Measurements from ENCODE around the gene RXFP4.

RXFP4 gene

GRCh38 chr1:155974208-155975115, 33.0 kb downstream of the RXFP4 start:
- no peak overlapping the region for H3K14ac ChIP-seq (ENCODE audit: low read length in 2 of 2)
- peak overlapping the region; percentile 13 for H3K27ac ChIP-seq (ENCODE audit: low read length, poor library complexity, severe bottlenecking)
- DNase-seq = no peak
- H3K23ac ChIP-seq (ENCODE audit: low read length in 2 of 2) = no peak overlapping the region
- peaks cover 47% of the 10 kb centered on the region for H3K4me1 ChIP-seq (ENCODE audit: control insufficient read depth, insufficient read depth, low read depth, low read length)
- no peak overlapping the region for H2BK120ac ChIP-seq (ENCODE audit: low read depth, low read length)
- H2BK15ac ChIP-seq (ENCODE audit: low read depth, poor library complexity, severe bottlenecking) = no peak overlapping the region
- H2BK12ac ChIP-seq (ENCODE audit: low read length in 2 of 2) = no peak overlapping the region
- peak overlapping the region; percentile 95 for H3K9ac ChIP-seq (ENCODE audit: low read length)
- 81% methylated on average over 12 of the region's 13 CpGs for WGBS
- H3K27me3 ChIP-seq (ENCODE audit: control insufficient read depth in 1 of 2, insufficient read depth in 1 of 2, low read length in 2 of 2) = no peaks in the 10 kb centered on the region
- H2BK5ac ChIP-seq (ENCODE audit: low read depth, low read length, poor library complexity, severe bottlenecking) = no peak overlapping the region
- H2AK5ac ChIP-seq (ENCODE audit: low read length, severe bottlenecking) = no peak overlapping the region
- no peak overlapping the region for H4K91ac ChIP-seq (ENCODE audit: low read length)
- H2AFZ ChIP-seq (ENCODE audit: low read depth, low read length) = no peak overlapping the region
- no peak overlapping the region for H4K8ac ChIP-seq (ENCODE audit: low read length)
- H3K4me2 ChIP-seq (ENCODE audit: low read length, poor library complexity, severe bottlenecking) = peak overlapping the region; percentile 20
- H3K79me1 ChIP-seq (replicated peaks; ENCODE audit: low read length, poor library complexity, severe bottlenecking) = peaks cover 3% of the 10 kb centered on the region
- H3K4me3 ChIP-seq (ENCODE audit: insufficient read depth in 1 of 2, low read depth in 1 of 2, low read length in 2 of 2) = peak overlapping the region in 1 of 2 experiments; percentile 92
- no peaks in the 10 kb centered on the region for H3K9me3 ChIP-seq (ENCODE audit: control insufficient read depth, low read length)
- H3K4ac ChIP-seq (ENCODE audit: low read depth in 1 of 2, low read length in 2 of 2) = peak overlapping the region in 1 of 2 experiments; percentile 71
- no peak overlapping the region for H3K18ac ChIP-seq (ENCODE audit: low read depth in 1 of 2, low read length in 2 of 2)
- H3K36me3 ChIP-seq (ENCODE audit: control insufficient read depth in 1 of 2, insufficient read depth in 2 of 2, low read depth in 1 of 2, low read length in 2 of 2) = peaks cover 9 to 32% of the 10 kb centered on the region in 2 experiments

DNA sequence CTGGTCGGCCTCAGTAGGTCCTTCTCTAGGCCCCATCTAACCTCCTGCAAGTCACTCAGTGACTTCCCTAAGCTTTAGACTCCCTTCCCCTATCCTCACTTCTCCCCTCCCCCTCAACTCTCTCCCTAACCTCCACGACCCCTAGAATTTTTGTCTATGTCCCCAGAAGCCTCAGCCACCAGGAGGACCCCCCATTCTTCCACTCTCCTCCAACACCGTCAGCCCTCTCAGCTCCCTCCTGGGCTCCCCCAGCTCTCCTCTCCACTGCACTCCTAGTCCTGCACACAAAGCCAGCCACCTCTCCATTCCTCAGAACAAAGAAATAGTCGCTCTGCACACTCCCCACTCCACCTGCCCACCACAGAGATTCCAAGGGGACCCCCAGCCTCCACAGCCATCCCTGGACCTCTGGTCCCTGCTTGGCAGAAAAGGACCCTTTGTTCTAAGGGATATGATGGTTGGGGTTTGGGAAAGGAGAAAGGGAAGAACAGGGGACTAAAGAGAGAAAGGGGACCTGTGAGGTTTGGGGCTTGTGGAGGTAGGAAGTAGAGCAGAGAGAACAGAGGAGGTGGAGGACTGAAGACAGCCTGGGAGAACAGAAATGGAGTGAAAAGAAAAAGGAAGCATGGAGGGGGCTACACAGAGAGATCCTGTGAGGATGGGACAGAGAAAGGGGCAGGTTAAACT, 34.1 kb downstream of the RXFP4 start:
- Histone ChIP-seq H3K36me3 (ENCODE audit: control insufficient read depth in 1 of 2, insufficient read depth in 2 of 2, low read depth in 1 of 2, low read length in 2 of 2) (peaks cover 3 to 24% of the 10 kb centered on the region in 2 experiments), H2BK12ac (ENCODE audit: low read length in 2 of 2) (peak overlapping the region; percentile 43 to 64), H3K79me1 (replicated peaks; ENCODE audit: low read length, poor library complexity, severe bottlenecking) (peaks cover 2% of the 10 kb centered on the region), H4K8ac (ENCODE audit: low read length) (peak overlapping the region; percentile 35), H3K4me3 (ENCODE audit: insufficient read depth in 1 of 2, low read depth in 1 of 2, low read length in 2 of 2) (peak overlapping the region; percentile 43 to 92), H4K91ac (ENCODE audit: low read length) (peak overlapping the region; percentile 49), H2AFZ (ENCODE audit: low read depth, low read length) (no peak overlapping the region), H3K9me3 (ENCODE audit: control insufficient read depth, low read length) (no peaks in the 10 kb centered on the region), H3K14ac (ENCODE audit: low read length in 2 of 2) (peak overlapping the region in 1 of 2 experiments; percentile 91), H3K27me3 (ENCODE audit: control insufficient read depth in 1 of 2, insufficient read depth in 1 of 2, low read length in 2 of 2) (no peaks in the 10 kb centered on the region), H3K4me1 (ENCODE audit: control insufficient read depth, insufficient read depth, low read depth, low read length) (peaks cover 44% of the 10 kb centered on the region), H2BK120ac (ENCODE audit: low read depth, low read length) (peak overlapping the region; percentile 88), H3K4me2 (ENCODE audit: low read length, poor library complexity, severe bottlenecking) (peak overlapping the region; percentile 86), H3K23ac (ENCODE audit: low read length in 2 of 2) (peak overlapping the region in 1 of 2 experiments; percentile 96), H3K4ac (ENCODE audit: low read depth in 1 of 2, low read length in 2 of 2) (peak overlapping the region; percentile 15 to 71), H3K9ac (ENCODE audit: low read length) (peak overlapping the region; percentile 95), H2AK5ac (ENCODE audit: low read length, severe bottlenecking) (peak overlapping the region; percentile 91), H2BK5ac (ENCODE audit: low read depth, low read length, poor library complexity, severe bottlenecking) (no peak overlapping the region), H2BK15ac (ENCODE audit: low read depth, poor library complexity, severe bottlenecking) (peak overlapping the region; percentile 95), H3K27ac (ENCODE audit: low read length, poor library complexity, severe bottlenecking) (peak overlapping the region; percentile 75), H3K18ac (ENCODE audit: low read depth in 1 of 2, low read length in 2 of 2) (peak overlapping the region in 1 of 2 experiments; percentile 80)
- DNase-seq = no peak
- 55% methylated on average over 4 of the region's 4 CpGs for WGBS

- Histone ChIP-seq H4K91ac (ENCODE audit: low read length) (peak overlapping the region; percentile 29), H2BK120ac (ENCODE audit: low read depth, low read length) (peak overlapping the region; percentile 88), H3K4me1 (ENCODE audit: control insufficient read depth, insufficient read depth, low read depth, low read length) (peaks cover 40% of the 10 kb centered on the region), H3K4me3 (ENCODE audit: insufficient read depth in 1 of 2, low read depth in 1 of 2, low read length in 2 of 2) (peak overlapping the region; percentile 43 to 92), H3K14ac (ENCODE audit: low read length in 2 of 2) (peak overlapping the region in 1 of 2 experiments; percentile 19), H3K18ac (ENCODE audit: low read depth in 1 of 2, low read length in 2 of 2) (peak overlapping the region; percentile 72 to 97), H2BK15ac (ENCODE audit: low read depth, poor library complexity, severe bottlenecking) (no peak overlapping the region), H2AFZ (ENCODE audit: low read depth, low read length) (no peak overlapping the region), H2BK12ac (ENCODE audit: low read length in 2 of 2) (peak overlapping the region in 1 of 2 experiments; percentile 43), H3K4ac (ENCODE audit: low read depth in 1 of 2, low read length in 2 of 2) (peak overlapping the region; percentile 15 to 71), H3K4me2 (ENCODE audit: low read length, poor library complexity, severe bottlenecking) (peak overlapping the region; percentile 86), H2BK5ac (ENCODE audit: low read depth, low read length, poor library complexity, severe bottlenecking) (peak overlapping the region; percentile 12), H3K36me3 (ENCODE audit: control insufficient read depth in 1 of 2, insufficient read depth in 2 of 2, low read depth in 1 of 2, low read length in 2 of 2) (peaks cover 3 to 24% of the 10 kb centered on the region in 2 experiments), H3K23ac (ENCODE audit: low read length in 2 of 2) (peak overlapping the region in 1 of 2 experiments; percentile 14), H3K27me3 (ENCODE audit: control insufficient read depth in 1 of 2, insufficient read depth in 1 of 2, low read length in 2 of 2) (no peaks in the 10 kb centered on the region), H4K8ac (ENCODE audit: low read length) (no peak overlapping the region), H2AK5ac (ENCODE audit: low read length, severe bottlenecking) (no peak overlapping the region), H3K9ac (ENCODE audit: low read length) (peak overlapping the region; percentile 95), H3K9me3 (ENCODE audit: control insufficient read depth, low read length) (no peaks in the 10 kb centered on the region), H3K79me1 (replicated peaks; ENCODE audit: low read length, poor library complexity, severe bottlenecking) (peaks cover 2% of the 10 kb centered on the region), H3K27ac (ENCODE audit: low read length, poor library complexity, severe bottlenecking) (peak overlapping the region; percentile 75)
- DNase-seq = peak; percentile 55
- WGBS = 0% methylated on average over 11 of the region's 14 CpGs
Measured at GRCh38 chr1:155976062-155976912, 34.8 kb downstream of the RXFP4 start.

All from mesenchymal stem cell (in vitro differentiated cells and primary cell).